Measurements from ENCODE around the gene CRY1.

CRY1 gene

DNA sequence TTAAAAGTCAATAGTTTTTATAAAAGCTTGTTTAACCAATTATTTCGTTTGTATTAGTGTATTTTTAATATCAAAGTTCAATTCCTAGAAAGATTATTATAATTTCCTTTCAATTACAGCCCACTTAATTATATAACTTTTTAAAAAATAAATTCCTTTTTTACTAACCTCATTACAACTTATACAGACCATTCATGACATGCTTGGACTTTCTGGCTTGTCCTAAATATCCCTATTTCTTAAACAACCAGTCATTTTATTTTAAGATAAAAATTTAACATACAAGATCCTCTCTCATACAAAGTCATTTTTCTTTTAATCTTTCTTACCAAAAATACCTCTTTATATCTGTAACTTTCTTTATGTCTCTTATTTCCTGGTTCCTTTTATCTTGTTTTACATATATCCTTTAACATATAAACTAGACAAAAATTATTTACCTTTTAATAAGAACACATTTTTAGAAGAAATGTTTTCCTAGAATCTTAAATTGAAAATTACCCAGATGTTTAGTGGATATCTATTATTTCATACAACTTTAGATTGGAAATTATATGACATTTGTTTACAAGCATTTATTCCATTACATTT is 148.0 kb downstream of the CRY1 start:
- no peak overlapping the region for H3K4me3 ChIP-seq (ENCODE audit: low read depth, low read length)
- DNase-seq (ENCODE audit: low read depth), result no peak
- no peak for TF ChIP-seq CTCF (conservative IDR thresholded peaks at IDR 0.05; ENCODE audit: low read depth, low read length)

GRCh38 chr12:106942775-106943174 is 150.6 kb downstream of the CRY1 start:
- TF ChIP-seq CTCF (conservative IDR thresholded peaks at IDR 0.05; ENCODE audit: low read depth, low read length), result no peak

DNA sequence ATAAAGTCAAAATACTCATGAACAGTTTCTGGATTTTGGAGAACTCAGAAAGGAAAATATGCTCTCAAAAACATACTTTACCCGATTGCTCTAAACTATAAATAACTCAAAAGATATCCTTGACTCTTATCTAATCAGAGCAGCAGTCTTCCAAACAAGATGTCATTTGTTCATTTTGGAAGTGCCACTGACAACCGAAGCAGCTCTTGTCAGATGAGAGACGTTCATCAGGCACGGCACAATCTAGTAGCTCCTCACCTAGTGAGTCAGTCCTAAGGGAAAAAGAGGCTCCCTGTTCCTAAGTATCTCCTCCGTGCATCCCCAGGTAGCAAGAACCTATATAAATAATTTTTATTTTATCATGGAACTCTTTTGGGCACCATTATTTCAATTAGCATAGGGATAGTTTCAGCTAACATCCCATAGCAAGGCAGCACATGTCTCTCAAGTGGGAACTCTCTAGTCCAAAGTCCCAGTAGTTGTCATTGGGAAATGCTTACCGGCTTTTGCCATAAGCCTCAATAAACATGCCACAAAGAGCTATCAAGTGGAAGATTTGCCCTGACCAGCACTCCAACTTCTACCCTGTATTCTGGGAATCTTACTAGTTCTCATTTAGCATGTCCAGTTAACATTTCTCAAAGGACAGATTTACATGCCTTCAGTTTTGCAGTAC is 151.7 kb downstream of the CRY1 start:
- no peak for DNase-seq (ENCODE audit: low read depth)
- no peak overlapping the region for H3K4me3 ChIP-seq (ENCODE audit: low read depth, low read length)
- no peak for TF ChIP-seq CTCF (conservative IDR thresholded peaks at IDR 0.05; ENCODE audit: low read depth, low read length)

More at GRCh38 chr12:106942775-106943174, 150.6 kb downstream of the CRY1 start:
- no peak for DNase-seq (ENCODE audit: low read depth)
- H3K4me3 ChIP-seq (ENCODE audit: low read depth, low read length), result no peak overlapping the region
